GM18858 (cell line): ENCODE results near the gene GPX5.
"Not testable (repeated sequence)": the region's sequence is repeated elsewhere in the genome, so short reads cannot be mapped to it uniquely, and the experiment has no call there.

Experiments used
- ATAC-seq: cut with Tn5 transposase; IDR thresholded peaks from one replicate; pipeline ENCODE4 v1.9.1; 2021; ENCODE audit not compliant: unreplicated experiment

The GPX5 gene, protein sequence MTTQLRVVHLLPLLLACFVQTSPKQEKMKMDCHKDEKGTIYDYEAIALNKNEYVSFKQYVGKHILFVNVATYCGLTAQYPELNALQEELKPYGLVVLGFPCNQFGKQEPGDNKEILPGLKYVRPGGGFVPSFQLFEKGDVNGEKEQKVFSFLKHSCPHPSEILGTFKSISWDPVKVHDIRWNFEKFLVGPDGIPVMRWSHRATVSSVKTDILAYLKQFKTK

DNA sequence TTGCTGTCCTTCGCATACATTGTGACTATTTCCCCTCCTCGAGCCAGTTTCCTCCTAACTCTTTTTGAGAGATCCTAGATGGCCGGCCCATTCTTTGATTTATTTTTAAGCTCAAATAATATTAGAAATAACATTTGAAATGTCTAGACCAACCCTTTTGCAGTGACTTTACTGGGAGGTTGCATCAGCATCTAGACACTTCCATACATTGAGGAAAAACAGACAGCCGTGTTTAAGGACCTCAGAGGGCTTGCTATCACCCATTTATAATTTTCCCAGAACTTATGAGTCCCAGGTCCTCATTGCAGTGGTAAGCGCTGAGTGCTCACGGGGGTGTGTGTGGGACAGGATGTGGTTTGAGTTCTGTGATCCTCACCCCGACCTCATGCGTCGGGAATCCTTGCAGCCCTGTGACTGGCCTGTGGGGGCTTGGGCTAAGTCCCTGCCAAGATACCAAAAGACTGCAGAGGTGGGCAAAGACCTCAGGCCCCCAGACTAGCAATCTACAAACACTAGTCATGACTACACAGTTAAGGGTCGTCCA lies at the start of gene GPX5:
Gene GPX5, plus strand, starts transcription at position 386 of the 544 bp plus-strand sequence. Its CDS starts 133 bp downstream, at position 519.
- ATAC-seq: no peak

DNA sequence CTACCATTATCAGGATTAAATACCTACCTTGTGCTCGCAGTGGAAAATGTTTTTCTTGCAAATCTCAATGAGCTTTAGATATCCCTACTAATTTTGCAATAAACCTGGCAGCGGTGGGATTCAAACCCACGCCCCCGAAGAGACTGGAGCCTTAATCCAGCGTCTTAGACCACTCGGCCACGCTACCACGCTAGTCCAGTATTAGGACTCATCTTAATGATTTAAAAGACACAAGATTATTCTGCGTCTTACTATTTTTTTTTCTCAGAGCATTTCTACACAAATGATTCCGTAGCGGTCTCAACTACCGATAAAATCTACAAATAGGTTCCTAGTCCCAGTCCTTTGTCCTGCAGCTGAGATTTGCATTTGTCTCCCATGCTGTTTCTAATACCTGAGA lies 47.2 kb upstream of the GPX5 start:
- ATAC-seq: no peak

DNA sequence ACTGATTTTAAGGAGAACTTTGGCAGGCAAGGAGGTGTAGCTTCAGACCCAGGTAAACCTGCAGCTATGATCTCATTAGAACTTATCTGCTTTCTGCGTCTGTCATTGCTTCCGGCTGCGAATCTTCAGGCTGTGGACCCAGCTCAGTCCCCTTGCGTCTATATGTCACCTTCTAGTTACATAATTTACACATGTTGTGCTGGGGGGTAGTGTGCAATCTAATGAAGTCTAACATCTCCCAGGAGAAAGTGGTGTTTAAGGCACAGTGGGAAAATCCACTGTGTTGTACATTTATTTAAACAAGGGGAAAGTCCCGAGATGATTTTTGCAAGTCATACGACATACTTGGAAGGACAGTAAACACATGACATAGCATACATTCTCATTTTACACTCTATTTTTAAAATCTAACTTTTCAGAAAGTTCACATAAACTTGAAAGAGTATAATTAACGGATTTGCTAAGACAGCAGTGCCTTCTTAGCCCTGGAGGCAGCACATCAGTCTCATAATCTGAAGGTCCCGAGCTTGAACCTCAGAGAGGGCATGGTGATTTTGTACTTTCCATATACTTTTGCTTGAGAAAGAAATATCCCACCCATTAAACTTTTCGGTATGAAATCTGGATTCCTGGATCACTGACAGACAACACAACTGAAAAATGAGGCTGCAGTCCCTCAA lies 45.3 kb upstream of the GPX5 start:
- no peak for ATAC-seq

DNA sequence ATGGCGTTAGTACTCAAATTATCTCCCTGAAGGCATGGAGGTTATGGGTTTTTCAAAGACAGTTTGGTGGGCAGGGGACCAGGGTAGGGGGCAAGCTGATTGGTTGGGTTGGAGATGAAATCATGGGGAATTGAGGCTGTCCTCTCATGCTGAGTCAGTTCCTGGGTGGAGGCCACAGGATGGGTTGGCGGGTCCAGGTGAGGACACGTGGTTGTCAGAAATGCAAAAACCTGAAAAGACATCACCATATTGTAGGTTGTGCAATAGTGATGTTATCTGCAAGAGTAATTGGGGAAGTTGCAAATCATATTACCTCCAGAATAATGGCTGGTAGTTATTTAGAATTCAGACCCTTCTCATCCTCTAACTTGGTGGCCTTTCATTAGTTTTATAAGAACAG lies 40.2 kb upstream of the GPX5 start:
- no peak for ATAC-seq

DNA sequence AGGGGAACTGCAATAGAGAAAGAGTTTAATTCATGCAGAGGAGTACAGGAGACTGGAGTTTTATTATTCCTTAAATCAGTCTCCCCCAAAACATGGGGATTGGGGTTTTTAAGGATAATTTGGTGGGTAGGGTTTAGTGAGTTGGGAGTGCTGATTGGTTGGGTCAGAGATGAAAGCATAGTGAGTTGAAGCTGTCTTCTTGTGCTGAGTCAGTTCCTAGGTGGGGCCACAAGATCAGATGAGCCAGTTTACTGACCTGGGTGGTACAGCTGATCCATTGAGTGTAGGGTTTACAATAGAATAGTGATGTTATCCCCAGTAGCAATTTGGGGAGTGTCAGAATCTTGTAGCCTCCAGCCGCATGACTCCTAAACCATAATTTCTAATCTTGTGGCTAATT lies 39.1 kb upstream of the GPX5 start:
- no peak for ATAC-seq

DNA sequence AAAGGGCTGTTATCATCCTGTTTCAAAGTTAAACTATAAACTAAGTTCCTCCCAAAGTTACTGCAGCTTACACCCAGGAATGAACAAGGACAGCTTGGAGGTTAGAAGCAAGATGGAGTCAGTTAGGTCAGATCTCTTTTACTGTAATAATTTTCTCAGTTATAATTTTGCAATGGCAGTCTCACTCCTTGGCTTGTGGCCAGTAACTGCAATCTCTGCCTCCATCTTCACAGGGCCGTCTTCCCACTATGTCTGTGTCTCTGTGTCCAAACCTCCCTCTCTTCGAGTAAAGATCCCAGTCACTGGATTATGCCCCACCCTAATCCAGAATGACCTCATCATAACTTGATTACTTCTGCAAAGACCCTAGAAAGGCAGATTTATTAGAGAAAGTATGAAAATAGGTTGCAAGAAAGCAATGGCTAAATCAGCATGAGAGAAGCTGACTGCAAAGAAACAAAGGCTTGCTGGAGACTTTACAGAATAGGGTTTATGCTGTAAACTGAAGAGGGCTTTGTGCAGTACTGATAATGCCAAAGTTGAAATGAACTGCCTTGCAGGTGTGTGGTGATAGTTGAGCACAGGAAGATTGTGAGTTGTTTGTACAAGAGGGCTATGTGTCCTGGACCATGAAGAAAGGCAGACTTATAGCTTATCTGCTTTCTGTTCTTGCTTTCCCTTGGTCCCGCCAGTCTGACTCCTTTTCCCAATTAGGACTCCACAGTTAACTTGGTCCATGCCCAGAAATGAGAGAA lies 38.5 kb upstream of the GPX5 start:
- no peak for ATAC-seq

DNA sequence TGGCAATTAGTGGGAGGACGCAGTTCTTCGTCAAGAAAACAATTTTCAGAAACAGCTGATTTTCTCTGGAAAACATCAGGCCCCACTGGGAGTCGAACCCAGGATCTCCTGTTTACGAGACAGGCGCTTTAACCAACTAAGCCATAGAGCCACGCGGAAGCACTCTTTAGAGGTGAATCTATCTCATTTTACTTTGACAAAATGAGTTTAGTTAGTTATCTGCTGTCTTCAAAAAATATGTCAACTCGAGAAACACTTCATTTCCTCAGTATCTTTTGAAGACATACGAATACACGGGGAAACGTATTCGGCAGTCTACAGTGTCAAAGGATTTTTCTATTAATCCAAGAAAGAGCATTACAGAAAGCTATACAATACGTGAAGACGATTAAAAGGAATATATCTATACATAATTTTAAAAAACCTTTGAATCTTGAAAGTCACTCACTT lies 36.7 kb upstream of the GPX5 start:
- ATAC-seq: no peak

DNA sequence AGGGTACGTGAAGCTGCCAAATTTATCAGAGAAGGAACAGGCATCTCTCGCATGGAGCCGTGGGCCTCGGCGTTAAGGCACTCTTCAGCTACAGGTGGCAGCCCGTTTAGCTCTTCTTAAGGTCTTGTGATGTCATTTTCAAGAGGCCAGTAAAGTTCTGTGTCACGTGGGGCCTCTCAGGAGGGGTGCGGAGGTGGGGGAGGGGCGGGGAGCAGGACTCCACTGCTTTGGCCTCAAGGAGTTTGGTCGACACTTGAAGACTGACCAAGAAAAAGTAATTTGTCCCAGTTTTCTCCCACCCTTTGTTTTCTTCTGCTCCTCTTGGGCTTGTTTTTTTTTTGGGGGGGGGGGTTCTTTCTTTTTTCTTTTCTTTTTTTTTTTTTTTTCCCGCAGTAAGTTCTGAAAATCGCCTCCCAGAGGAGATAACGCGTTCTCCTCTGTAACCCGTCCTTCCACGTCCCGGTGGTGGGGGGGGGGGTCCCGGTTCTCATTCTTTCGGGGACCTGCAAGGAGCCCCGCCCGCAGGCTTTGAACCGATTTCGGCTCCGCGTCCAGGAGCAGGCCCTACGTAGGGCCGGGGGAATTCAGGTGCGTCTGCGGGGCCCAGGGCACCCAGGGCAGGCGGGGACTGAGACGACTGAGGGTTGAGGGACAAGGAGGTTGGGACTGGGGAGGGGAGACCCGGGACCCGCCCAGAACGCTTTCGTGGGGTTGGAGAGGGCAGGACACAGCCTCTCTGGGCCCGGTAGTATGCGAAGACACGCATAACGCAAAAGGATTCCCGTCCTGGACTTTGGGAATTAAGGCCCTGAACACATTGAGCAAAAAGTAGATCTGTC lies 36.1 kb upstream of the GPX5 start:
- no peak for ATAC-seq

DNA sequence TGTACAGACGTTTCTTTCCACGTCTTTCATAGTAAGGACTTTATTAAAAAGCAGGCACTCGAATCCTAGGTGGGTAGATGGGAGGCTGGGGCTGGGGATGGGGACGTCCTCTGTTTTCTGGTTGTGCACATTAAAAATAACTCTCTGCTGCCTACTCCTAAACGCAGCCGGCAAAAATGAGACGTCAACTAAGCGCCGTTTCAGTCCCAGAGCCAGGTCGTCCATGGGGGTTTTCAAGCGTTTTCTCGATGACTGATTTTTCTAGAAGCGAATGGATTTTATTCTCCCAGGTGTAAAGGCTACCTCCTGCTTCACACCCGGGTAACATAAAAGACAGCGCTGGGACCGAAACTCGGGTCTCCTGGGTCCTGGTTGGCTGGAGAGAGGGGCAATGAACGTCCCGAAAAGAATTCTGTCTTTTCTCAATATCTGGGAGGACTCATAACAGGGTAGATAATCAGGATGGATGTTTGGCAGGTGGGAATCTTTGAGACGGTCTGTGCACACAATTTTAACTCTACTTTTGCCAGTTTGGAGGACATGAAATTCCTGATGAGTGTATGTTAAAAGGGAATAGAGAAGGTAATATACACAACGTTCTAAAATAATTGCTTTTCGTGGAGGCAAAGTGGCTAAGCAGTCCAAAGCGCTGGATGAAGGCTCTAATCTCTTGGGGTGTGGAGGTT lies 35.3 kb upstream of the GPX5 start:
- no peak for ATAC-seq

DNA sequence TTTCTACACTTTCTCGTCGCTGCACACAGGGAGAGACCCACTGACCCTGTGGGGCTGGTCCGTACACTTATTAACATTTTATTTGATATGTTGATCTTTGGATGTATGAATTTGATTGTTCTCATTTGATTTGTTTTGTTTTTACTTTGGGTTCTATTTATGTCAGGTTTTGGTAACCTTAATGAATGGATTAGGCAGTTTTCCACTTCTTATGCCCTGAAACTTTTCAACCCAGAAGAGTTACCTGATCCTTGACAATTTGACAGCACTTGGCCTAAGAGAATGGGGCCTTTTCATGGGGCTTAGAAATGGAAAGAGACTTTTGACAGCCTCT lies 33.7 kb upstream of the GPX5 start:
- no peak for ATAC-seq

DNA sequence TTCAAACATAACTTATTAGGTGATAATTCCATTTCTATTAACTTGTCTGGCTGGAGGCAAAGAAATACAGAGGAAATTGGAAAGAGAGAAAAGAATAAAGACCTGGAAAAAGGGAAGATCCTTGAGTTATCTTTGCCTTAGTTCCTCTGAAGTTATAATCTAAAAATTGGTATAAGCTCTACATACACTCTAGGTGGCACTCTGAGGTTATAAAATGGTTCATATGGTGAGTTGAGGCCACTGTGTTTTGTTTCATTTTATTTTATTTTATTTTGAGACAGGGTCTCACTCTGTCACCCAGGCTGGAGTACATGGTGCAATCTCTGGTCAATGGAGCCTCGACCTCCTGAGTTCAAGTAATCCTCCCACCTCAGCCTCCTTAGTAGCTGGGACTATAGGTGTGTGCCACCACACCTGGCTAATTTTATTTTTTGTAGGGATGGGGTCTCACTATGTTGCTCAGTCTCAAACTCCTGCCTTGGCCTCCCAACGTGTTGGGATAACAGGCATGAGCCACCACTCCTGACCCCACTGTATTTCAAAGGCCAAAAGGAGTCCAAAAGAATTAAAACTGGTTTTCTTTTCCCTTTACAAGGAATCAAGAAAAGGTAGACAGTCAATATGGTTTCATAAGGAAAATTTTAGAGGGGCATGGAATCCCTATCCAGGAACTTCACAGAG lies 29.4 kb upstream of the GPX5 start:
- no peak for ATAC-seq

DNA sequence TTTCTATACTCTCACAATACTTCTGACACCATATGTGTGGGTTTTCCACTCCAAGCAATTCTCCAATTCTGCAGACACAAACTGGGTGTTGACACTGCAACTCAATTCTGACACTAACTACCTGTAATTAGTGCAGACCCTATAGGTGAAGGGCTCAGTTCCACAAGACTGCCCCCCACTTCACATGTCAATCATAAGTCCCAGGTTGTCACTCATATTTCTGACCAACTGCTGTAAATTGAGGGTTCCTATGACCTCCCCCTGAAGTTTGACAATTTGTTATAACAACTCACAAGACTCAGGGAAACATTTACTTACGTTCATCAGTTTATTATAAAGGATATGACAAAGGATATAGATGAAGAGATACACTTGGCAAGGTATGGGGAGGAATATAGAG lies 28.4 kb upstream of the GPX5 start:
- ATAC-seq: no peak

DNA sequence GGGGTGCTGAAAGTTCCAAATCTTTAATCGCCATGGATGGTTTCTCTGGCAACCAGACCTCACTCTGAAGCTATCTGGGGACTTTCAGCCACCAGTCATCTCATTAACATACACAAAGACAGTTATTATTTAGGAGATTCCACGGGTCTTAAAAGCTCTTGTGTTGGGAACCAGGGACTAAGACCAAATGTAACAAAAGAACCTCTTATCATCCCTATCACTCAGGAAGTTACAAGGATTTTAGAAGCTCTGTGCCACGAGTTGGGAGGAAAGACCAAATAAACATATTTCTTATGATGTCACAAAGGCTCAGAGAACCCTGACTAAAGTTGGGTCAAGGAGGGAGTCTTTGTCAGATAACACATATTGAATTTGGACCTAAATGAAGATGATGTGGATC lies 27.8 kb upstream of the GPX5 start:
- no peak for ATAC-seq

DNA sequence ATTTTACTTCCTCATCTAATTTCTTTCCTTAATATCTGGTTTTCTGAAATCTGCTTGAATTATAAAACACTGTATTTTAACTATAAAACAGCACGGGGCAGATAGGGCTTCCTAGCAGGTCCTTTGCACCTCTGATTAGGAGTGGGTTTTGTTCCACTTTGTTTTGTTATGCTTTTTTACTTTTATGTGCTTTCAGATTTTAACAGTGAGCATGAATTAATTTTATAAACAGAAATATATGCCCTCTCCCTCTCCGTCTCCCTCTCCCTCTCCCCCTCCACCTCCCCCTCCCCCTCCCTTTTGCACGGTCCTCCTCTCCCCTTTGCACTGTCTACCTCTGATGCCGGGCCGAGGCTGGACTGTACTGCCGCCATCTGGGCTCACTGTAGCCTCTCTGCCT lies 24.4 kb upstream of the GPX5 start:
- no peak for ATAC-seq

DNA sequence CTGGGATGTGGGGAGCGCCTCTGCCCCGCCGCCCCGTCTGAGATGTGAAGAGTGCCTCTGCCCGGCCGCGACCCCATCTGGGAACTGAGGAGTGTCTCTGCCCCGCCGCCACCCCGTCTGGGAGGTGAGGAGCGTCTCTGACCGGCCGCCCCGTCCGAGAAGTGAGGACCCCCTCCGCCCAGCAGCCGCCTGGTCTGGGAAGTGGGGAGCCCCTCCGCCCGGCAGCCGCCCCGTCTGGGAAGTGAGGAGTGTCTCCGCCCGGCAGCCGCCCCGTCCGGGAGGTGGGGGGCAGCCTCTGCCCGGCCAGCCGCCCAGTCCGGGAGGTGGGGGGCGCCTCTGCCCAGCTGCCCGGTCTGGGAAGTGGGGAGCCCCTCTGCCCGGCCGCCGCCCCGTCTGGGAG lies 23.5 kb upstream of the GPX5 start:
- not testable (repeated sequence) for ATAC-seq

DNA sequence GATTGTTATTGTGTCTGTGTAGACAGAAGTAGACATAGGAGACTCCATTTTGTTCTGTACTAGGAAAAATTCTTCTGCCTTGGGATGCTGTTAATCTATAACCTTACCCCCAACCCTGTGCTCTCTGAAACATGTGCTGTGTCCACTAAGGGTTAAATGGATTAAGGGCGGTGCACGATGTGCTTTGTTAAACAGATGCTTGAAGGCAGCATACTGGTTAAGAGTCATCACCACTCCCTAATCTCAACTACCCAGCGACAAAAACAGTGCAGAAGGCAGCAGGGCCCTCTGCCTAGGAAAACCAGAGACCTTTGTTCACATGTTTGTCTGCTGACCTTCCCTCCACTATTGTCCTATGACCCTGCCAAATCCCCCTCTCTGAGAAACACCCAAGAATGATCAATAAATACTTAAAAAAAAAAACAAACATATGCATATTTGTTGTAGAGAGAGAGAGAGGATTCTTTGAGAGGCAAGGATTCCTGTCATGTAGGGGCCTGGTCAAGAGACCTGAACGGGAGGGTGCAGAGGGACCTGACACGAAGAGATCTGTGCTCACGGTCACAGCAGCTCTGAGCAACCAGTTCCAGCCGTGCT lies 22.9 kb upstream of the GPX5 start:
- not testable (repeated sequence) for ATAC-seq

DNA sequence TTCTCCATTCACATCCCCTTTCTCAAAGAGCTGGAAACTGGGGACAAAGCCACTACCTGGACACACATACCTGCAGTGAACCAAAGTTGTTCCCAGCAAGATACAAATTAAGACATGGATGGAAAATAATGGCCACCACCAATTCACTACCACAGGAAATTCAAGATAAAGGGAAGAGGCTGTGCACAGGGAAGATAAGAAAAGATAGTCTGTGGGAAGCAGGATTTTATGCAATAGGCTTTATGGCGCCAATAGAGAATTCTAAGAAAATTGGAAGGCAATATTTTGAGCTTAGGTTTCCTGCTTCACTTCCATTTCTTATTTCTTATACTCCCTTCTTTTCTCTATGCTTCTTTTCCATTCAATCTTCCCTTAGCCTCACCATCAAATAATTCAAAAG lies 19.9 kb upstream of the GPX5 start:
- no peak for ATAC-seq

DNA sequence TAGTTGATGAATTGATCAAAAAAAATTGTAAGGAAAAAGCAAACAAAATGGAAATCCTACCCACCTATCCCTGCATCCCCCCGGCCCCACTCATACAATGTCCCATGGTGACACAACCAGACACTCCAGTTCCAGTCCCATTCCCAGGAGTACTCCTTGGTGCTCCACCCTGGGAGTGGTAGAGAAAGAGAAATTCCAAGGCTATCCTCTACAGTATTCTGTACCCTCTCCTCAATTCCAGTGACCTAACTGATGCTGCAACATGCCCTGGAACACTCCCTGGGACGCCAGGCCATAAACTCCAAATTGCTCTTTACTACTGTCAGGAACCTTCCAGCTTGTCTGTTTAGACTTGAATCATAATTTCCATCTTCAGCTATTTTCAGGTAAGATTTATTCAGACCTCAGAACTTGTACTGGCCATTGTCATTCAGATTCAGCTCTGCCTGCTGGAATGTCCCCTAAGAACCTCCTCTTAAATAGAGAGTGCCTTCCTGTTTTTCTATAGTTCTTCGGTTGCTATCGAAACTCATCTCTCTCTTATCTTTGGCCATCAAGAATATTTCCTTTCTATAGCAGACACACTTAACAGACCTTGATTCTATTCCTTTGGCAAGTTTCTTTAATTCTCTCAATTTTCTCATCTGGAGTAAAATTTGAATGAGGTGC lies 18.7 kb upstream of the GPX5 start:
- ATAC-seq: no peak
